GM19455 (cell line): ENCODE measurements around the gene CTPS1.

Experiments
- ATAC-seq: cut with Tn5 transposase; IDR thresholded peaks from one replicate; pipeline ENCODE4 v1.9.1; 2021; ENCODE audit not compliant: unreplicated experiment

The CTPS1 gene

GRCh38 chr1:41021526-41022308 is 42.2 kb downstream of the CTPS1 start, which contains the start of gene SLFNL1:
Gene SLFNL1 (minus strand): TSS chr1:41021725. CDS start chr1:41020660, 1,065 bp downstream.
- no peak for ATAC-seq

- ATAC-seq = no peak
These were observed 42.9 kb downstream of the CTPS1 start for GRCh38 chr1:41022424-41022823.

- ATAC-seq = no peak
These were observed 43.9 kb downstream of the CTPS1 start for GRCh38 chr1:41023279-41023990.

GRCh38 chr1:41024953-41025352 is 45.5 kb downstream of the CTPS1 start:
- no peak for ATAC-seq

- no peak for ATAC-seq
These were observed 46.7 kb downstream of the CTPS1 start for GRCh38 chr1:41025979-41026819.

- no peak for ATAC-seq
These were observed 48.6 kb downstream of the CTPS1 start for GRCh38 chr1:41028034-41028642.

GRCh38 chr1:41030872-41031616 is 51.5 kb downstream of the CTPS1 start:
- ATAC-seq = no peak

GRCh38 chr1:41032147-41032546 is 52.7 kb downstream of the CTPS1 start:
- ATAC-seq = no peak

- no peak for ATAC-seq
These were observed 53.8 kb downstream of the CTPS1 start for GRCh38 chr1:41033272-41033671.

- no peak for ATAC-seq
These were observed 57.8 kb downstream of the CTPS1 start for GRCh38 chr1:41037116-41037903.

GRCh38 chr1:41038110-41038509 is 58.6 kb downstream of the CTPS1 start:
- no peak for ATAC-seq

- no peak for ATAC-seq
These were observed 62.2 kb downstream of the CTPS1 start for GRCh38 chr1:41041614-41042270.

GRCh38 chr1:41044187-41044586 is 64.7 kb downstream of the CTPS1 start:
- ATAC-seq = no peak

- no peak for ATAC-seq
These were observed 66.2 kb downstream of the CTPS1 start for GRCh38 chr1:41045740-41046139.

- ATAC-seq = no peak
These were observed 66.9 kb downstream of the CTPS1 start for GRCh38 chr1:41046347-41046775.

GRCh38 chr1:41048540-41048939 is 69.0 kb downstream of the CTPS1 start:
- no peak for ATAC-seq

- ATAC-seq = no peak
These were observed 71.5 kb downstream of the CTPS1 start for GRCh38 chr1:41051022-41051421.

- ATAC-seq = no peak
These were observed 73.8 kb downstream of the CTPS1 start for GRCh38 chr1:41053316-41053715.

- no peak for ATAC-seq
These were observed 77.4 kb downstream of the CTPS1 start for GRCh38 chr1:41056907-41057306.
